ENCODE measurements around the gene PRMT2.

- peak; percentile 71 for TF ChIP-seq CTCF (IDR thresholded peaks at IDR 0.05)
- no peak for TF ChIP-seq EZH2 (IDR thresholded peaks at IDR 0.05; ENCODE audit: borderline replicate concordance, insufficient read depth, low read depth, low read length, poor library complexity, severe bottlenecking)
Observed at GRCh38 chr21:46661211-46661625, 25.7 kb downstream of the PRMT2 start.

All from B cell (primary cell).